ENCODE measurements around the gene NOS2.

DNA sequence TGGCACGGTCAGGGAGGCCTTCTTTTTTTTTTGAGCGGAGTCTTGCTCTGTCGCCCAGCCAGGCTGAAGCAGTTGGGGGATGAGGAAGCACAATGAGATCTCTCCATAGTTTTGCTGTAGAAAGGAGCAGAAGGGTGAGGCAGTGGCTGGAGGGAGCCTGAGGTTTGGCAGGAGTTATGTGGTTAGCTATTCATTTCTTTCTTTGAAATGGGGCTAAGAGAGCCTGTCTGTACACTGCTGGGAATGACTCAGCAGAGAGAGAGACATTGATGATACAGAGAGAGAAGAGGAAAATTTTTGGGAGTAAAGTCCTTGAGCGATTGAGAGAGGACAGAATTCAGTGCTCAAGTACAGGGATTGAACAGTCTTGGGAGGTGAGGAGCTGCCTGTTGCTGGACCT, 22.1 kb downstream of the NOS2 start:
- TF ChIP-seq CTCF (IDR thresholded peaks at IDR 0.05; ENCODE audit: low read length) (no peak), EZH2 (IDR thresholded peaks at IDR 0.05; ENCODE audit: borderline replicate concordance, low read length) (no peak)
